Measurements from ENCODE around the gene TEX12.

DNA sequence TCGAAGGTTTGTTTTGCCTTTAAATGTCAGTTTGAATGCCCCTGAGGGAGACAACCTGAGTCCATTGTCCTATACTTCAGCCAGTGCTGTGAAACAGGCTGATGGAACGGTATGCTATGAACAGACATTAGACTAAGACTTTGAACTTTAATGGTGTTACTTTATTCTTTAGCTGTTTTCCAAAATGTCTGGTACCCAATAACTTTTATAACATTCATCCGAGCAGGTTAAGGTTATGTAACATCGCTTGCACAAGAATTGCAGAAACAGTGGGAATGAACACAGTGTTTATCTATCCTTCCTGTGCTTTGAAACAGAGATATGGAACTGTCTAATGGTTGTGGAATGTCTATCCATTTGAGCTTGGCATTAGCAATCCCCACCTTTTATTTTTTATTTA, 46.6 kb downstream of the TEX12 start:
- TF ChIP-seq, protein P1, sequence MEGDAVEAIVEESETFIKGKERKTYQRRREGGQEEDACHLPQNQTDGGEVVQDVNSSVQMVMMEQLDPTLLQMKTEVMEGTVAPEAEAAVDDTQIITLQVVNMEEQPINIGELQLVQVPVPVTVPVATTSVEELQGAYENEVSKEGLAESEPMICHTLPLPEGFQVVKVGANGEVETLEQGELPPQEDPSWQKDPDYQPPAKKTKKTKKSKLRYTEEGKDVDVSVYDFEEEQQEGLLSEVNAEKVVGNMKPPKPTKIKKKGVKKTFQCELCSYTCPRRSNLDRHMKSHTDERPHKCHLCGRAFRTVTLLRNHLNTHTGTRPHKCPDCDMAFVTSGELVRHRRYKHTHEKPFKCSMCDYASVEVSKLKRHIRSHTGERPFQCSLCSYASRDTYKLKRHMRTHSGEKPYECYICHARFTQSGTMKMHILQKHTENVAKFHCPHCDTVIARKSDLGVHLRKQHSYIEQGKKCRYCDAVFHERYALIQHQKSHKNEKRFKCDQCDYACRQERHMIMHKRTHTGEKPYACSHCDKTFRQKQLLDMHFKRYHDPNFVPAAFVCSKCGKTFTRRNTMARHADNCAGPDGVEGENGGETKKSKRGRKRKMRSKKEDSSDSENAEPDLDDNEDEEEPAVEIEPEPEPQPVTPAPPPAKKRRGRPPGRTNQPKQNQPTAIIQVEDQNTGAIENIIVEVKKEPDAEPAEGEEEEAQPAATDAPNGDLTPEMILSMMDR (IDR thresholded peaks at IDR 0.05) = no peak
- TF ChIP-seq POLR2AphosphoS5 (IDR thresholded peaks at IDR 0.05; ENCODE audit: insufficient read depth in 1 of 2, low read depth in 1 of 2) (no peak), POLR2A (IDR thresholded peaks at IDR 0.05) (no peak)

Measured in vagina (tissue), 2 donors.